HG02678 (cell line): ENCODE measurements around the gene LPIN1.
"Not testable (repeated sequence)": the region's sequence is repeated elsewhere in the genome, so short reads cannot be mapped to it uniquely, and the experiment has no call there.

Experiments
- ATAC-seq: cut with Tn5 transposase; IDR thresholded peaks from one replicate; pipeline ENCODE4 v1.9.1; 2021; ENCODE audit warnings: mild to moderate bottlenecking, moderate library complexity; ENCODE audit not compliant: unreplicated experiment

The LPIN1 gene

DNA sequence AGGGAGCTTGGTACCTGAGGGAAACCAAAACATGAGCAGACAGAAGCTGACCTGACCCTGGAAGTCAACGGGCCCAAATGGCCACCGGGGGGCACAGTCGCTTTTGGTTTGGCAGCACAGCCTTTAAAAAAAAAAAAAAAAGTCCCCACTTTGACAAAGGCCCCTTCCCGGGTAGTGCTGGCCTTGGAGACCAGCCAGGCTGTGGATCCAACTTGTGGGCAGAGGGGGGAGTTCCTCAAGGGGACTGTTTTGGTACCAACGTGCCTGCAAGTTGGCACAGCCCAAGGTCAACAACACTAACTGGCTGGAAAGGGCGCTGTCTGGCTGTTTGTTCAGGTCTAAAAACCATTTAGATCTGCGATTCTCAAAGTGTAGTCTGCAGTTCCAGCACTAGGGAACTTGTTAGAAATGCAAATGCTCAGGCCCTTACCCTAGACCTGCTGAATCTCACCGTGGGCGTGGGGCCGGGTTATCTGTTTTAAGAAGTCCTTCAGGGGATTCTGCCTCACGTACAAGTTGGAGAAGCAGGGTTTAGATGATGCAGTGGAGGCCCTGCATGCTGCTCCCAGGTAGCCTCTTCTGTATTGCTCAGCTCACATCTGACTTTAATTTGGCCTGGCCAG is 83.0 kb downstream of the LPIN1 start:
- ATAC-seq = peak; percentile 24

DNA sequence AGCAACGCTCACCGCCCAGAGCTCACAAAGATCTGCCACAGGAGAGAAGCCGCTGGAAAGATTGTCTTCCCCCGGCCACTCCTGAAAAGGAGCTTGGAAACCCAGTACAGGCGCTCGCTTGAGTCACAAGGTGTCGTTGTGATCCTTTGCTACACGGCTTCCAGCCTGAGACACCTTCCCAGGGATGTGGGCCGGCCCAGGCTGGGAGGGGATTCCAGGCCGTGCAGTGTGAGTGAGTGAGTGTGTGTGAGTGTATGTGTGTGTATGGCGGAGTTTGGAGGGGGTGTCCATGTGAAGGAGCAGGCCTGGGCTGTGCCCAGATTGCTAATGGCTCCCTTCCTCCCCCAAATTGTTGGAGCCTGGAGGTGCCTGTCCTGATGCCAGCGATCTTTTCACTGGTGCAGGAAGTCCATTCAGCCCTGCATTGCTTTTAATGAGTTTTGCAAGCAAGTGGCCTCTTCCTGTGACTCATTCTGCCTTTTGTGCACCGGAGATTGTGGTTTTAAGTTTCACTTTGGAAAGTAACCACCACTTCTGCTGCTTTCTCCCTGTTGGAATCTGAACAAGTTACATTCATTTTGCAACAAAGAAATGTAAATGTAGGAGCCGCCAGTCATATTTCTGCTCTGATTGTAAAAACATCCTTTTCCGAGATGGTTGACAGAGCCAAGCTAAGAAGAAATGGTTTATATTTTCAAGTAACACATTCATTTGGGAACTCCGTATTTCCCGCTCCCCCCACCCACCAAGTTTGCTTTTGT is 83.7 kb downstream of the LPIN1 start:
- peak; percentile 79 for ATAC-seq

DNA sequence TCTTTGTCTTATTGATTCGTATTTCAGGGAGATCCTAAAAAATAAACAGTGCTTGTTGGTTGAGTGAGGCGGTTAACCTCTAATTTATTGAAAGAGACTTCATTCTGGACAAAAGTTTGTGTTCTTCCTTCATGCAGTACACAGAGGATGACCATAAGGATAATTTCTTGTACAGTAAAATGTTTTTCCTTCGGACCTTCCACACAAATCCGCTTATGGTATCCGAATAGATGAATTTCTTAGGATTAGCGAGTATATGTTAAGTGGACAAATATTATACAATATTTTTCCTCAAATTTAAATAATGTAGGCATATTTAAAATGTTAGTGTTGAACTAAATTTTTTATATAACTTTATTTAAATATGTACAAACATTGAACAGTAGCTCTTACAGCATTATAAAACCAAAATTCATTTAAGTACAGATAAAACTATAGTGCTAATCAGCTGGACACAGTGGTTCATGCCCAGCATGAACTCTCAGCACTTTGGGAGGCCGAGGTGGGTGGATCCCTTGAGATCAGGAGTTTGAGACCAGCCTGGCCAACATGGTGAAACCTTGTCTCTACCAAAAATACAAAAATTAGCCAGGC is 84.4 kb downstream of the LPIN1 start:
- ATAC-seq = no peak

DNA sequence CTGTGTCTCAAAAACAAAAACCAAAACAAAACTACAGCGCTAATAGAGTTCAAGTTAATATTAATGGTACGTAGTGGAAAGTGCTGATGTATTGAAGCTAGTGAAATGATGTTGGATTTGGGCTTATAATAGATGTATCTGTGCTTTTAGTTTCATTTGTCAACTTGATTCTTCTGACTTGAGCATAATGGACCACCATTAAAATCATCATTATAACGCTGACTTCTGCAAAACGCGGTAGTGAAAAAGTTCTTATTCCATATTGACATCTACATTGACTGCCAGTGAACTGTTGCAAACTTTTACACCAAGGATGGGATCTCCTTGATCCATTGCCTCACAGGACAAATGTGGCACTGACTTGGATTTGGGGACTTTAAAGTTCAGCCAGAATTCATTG is 85.0 kb downstream of the LPIN1 start:
- no peak for ATAC-seq

DNA sequence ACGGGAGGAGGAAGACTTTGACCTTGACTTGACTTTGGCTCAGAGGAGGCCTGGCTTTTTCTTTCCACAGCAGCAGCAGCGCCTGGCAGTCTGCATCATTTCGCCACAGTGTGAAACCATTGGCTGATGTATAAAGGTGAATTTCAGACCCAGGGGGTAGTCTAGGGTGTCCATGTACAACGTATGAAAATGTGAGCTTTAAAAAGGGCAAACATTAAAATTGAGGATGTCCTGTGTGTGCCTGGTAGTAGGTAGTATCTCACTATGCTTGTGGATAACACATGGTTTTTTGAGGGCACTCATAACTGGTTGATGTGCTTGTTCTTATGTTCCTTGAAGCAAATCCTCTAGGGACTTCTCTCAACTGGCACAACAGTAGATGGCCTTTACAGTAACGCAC is 86.1 kb downstream of the LPIN1 start:
- ATAC-seq = no peak

DNA sequence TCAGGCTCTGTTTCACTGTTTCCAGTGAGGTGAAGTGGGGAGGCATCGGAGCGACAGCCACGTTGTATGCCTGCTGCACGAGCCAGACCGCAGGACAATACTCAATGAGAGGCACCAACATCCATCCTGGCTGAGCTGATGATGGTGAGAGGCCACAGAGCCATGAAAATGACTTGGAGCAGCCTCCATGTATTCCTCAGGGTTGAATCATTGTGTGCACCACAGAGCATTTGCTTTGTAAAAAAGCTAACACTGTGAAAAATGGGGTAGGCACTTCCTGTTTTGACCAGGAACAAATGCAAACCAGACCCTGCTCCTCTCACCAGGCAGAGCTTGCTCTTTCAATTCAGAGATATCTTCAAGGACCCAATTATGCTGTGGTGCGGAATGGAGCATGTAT is 87.2 kb downstream of the LPIN1 start:
- no peak for ATAC-seq

DNA sequence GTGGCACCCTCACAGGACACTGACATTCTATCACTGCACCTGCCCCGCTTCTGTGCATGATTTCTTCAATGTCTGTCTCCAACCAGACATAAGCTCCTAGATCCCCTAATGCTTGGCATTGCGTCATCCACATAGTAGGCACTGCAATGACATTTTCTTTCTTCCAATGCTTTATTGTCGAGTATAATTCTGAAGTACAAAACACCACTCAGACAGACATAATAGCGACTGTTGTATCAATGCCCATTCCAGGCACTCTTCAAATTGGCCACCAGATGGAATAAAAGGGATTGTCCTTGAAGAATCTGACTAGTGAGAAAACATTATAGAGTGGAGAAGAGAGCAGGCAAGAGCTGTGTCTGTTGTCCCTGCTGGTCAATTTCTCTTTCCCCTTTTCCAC is 89.0 kb downstream of the LPIN1 start:
- no peak for ATAC-seq

DNA sequence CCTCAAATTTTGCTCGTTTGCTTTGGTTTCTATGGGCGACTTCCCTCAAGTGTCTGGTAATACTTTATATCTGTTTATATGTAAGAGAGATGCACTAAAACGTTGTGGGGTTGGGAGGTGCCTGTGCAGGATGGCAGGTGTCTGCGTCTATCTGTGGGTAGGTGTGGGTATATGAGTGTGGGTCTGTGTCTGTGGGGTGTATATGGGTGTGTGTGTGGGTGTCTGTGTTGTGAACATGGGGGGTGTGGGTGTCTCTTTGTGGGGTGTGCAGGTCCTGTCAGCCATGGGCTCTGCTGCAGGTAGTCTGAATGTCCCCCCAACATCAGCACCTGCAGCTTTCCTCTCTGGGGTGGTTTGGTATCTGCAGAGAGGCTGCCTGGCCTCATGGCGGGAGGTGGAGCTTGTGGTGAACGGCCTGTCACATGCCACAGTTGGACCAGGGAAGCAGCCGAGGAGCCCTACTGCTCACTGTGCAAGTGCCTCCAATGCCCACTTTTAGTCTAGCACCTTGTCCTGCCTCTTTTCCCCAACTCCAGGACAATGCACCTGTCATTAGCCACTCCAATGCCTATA is 90.3 kb downstream of the LPIN1 start:
- ATAC-seq = no peak

DNA sequence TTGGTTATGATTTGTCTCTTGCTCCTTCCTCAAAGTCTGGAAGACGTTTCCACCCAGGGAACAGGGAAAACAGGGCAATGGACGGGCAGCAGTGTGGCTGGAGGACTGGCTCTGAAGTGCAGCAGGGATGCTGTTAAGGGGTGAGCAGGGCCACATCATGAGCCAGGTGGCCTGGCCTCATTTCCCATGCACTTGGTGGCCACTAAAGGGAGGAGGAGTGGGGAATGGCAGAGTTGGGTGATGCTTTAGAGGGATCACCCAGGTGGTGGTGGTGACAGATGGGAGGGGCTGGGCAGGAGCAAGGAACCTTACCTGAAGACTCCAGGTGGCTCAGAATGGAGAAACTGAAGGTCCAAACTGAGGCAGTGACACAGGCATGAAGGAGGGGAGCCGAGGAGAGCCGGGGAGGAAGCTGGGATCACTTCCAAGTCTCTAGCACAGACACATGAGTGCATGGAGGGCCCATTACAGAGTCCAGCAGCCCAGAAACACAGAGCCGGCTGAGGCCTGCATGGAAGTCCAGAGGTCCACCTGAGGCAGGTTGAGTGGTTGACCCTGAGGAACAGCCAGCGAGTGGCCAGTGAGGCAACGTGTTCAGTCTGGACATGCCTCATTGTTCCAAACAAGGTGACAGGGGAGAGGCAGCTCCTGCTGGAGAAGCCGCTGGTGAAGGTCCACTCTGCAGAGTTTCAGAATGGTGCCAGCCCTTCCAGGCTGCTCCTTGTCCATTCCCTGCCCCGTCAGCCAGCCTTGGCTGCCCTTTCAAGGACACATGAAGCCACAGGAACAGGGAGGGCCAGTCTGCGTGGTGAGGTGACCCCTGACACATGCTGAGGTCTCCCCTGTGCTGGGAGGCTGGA is 91.7 kb downstream of the LPIN1 start:
- no peak for ATAC-seq

DNA sequence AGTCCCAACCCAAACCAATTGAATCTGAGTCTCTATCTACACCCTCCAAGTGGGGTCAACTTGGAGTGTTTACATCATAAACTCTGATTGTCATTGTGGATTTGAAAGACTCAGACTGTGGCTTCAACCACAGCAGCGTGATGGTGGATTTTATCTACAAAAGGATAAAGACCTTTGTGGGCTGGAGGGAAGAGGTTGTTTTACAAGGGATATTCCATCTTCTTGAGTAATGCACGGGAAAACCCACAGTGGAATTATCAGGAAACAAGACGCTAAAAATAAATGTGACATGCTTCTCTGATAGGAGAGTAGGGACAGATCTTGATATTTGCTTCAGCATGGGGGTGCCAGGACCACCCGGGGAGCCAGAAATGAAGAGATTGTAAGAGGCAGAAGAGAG is 93.5 kb downstream of the LPIN1 start:
- no peak for ATAC-seq

DNA sequence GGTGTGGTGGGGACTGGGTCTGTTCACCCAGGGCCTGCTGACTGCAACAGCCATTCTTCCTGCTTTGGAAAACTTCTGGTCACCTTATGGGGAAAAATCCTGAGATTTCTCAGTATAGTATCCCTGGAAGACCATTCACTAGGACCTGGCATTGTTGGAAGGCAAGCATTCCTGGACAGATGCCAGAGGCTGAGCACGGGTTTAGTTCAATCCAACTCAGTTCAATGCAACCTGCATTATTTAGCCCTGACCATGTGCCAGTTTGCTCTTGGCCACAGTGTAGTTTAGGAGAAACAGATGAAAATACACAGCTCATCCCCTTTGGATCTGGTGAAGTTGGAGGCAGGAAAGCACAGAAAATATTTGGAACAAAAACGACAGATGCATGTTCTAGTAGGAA is 95.9 kb downstream of the LPIN1 start:
- no peak for ATAC-seq

DNA sequence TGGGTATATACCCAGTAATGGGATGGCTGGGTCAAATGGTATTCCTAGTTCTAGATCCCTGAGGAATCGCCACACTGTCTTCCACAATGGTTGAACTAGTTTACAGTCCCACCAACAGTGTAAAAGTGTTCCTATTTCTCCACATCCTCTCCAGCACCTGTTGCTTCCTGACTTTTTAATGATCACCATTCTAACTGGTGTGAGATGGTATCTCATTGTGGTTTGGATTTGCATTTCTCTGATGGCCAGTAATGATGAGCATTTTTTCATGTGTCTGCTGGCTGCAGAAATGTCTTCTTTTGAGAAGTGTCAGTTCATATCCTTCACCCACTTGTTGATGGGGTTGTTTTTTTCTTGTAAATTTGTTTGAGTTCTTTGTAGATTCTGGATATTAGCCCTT is 98.4 kb downstream of the LPIN1 start:
- ATAC-seq = not testable (repeated sequence)

DNA sequence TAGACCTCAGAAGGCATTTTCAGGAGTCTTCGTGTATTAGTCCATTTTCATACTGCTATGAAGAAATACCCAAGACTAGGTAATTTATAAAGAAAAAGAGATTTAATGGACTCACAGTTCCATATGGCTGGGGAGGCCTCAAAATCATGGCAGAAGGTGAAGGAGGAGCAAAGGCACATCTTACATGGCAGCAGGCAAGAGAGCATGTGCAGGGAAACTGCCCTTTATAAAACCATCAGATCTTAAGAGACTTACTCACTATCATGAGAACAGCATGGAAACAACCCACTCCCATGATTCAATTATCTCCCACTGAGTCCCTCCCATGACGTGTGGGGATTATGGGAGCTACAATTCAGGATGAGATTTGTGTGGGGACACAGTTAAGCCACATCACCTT is 101.5 kb downstream of the LPIN1 start:
- not testable (repeated sequence) for ATAC-seq

DNA sequence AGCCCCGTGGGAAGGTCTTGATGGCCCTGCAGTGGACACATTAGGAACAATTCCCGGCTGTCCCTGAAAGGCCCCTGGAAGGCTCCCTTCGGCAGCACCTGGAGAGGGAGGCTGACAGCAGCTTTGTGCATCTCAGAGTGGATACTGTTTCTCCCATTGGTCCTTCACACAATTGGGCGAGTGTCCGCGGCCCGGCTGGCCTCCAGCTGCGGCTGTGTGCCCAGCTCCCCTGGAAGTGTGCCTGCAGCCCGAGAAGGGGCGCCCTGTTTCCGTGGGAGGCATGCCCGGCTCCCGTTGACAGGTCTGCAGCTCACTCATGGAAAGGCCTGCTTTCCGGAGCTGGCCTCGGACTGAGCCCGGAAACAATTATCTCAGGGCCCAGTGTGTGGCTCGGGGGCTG is 103.7 kb downstream of the LPIN1 start:
- ATAC-seq = no peak

DNA sequence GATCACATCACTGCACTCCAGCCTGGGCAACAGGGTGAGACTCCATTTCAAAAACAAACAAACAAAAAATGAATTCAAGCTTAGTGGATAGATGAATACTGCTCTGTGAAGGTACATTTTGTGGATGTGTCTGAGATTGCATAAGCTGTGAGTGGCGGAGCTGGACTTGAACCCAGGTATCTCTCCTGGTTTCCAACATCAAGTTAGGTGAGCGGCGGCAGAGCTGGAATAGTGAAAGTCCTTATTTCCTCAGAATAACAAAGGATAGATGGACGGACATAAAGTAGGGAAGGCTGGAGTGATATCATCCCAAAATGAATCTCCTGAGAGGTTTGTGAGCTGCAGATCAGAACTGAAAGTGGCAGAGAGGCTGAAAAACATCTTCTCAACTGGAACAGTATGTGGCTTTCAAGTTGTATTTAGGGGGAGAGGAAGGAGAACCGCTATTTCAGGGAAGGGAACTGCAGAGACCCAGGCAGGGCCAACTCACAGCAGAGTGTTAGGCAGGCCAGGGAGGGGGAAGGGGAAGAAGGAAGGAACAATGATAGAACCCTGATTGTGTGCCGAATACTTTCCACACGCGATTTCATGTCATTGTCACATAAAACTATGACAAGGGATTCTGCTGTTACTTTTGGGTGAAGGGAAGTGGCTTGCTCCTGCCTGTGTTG is 106.2 kb downstream of the LPIN1 start:
- no peak for ATAC-seq

DNA sequence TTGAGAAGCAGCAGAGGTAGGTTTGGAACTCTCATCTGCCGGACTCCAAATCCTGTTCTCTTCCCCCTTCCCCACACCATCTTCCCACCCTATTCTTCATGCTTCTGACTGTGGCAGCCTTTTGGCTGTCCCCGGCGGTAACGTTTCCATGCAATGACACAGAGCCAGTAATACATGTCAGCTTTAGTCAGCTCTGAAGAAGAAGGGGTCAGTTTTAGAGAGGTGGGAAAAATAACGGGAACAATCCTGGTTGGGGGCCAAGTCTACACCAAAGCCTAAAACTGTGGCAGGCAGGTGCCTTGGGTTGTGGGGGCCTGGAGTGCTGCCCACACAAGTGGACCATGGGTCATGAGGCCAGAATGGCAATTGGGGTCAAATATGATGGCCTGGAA is 106.8 kb downstream of the LPIN1 start:
- no peak for ATAC-seq

DNA sequence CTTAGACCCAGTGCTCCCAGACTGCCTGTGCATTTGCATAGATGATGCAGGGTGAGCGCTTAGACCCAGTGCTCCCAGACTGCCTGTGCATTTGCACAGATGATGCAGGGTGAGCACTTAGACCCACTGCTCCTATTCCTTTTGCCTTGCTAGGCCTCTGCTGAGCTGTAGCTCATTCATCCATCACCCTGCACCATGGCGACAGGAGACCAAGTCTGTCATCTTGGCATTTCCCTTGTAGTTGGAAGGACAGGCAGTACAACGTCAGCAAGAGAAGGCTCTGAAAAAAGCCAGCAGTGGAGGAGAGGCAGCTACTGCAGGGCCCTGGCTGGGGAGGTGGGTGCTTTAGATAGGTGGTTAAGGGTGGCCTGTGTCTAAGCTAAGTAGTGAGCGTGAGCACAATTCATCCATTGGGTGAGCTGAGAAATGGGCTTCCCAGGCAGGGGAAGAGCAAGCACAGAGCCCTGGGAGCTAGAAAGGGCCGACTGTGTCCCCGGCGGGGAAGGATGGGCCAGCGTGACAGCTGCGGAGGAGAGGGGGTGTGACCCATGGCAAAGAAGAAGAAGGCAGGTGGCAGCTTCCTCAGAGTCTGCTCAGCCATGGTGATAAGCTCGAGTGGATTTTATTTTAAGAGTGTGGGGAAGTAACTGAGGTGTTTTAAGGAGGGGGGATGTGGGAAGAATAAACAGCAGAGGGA is 108.8 kb downstream of the LPIN1 start:
- ATAC-seq = no peak

DNA sequence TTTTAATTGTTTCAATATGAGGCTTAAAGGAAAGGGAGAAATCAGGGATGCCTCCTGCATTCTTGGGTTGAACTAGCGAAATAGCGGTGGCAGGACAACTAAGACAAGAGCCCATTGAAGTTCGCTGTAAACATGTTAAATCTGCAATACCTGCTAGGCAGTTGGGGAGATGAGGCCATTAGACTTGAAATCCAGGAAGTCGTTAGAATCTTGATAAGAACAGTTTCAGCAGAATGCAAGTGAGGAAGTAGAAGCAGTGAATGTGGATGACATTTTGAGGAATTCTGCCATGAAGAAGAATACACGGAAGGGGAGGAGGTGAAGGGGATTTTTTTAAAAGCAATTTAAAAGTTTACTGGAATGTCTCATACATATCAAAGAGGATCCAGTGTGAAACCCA is 109.7 kb downstream of the LPIN1 start:
- no peak for ATAC-seq

DNA sequence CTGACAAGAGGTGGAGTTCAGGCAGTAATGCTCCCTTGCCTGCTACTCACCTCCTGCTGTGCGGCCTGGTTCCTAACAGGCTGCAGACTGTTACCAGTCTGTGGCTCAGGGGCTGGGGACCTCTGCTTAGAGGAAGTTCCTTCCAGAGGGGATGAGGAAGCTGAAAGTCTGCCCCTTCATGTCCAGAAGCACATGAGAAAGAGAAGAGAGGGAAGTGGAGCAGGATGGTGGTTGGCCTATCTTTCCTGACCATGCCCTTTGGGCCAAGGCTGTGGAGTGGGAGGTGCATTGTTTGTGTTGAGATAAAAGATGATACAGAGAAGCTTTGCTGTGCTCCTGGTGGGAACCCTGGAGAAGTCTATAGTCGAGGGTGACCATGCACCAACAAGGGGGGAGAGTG is 112.5 kb downstream of the LPIN1 start:
- no peak for ATAC-seq

DNA sequence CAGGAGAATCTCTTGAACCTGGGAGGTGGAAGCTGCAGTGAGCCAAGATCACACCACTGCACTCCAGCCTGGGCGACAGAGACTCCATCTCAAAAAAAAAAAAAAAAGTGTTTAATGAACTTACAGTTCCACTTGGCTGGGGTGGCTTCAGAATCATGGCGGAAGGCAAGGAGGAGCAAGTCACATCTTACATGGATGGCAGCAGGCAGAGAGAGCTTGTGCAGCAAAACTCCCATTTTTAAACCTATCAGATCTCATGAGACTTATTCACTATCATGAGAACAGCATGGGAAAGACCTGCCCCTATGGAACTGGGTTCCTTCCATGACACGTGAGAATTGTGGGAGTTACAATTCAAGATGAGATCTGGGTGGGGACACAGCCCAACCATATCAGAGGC is 113.5 kb downstream of the LPIN1 start:
- not testable (repeated sequence) for ATAC-seq
